SJSA1 (cell line): ENCODE data around the gene SCEL. TPM values are rescaled to one million over a fixed set of nuclear protein-coding genes. Genes with fewer than 3 reads are reported as not detected.

ENCODE experiments used
- DNase-seq, 2 experiments: peaks; one replicate each; pipeline ENCODE4 v3.0.0-alpha.2; 2015 to 2020; ENCODE audit warnings: low spot score in 2 of 2, low read depth in 1 of 2
- H3K27ac ChIP-seq: fragments of 250-450 bp; sonication (Bioruptor Pico); 2 replicates; pipeline ENCODE4 v1.5.1; 2020; ENCODE audit warnings: mild to moderate bottlenecking, moderate library complexity
- H3K27me3 ChIP-seq: fragments of 250-450 bp; sonication (Bioruptor Pico); replicated peaks from 2 replicates; pipeline ENCODE4 v1.5.1; 2020; ENCODE audit warnings: mild to moderate bottlenecking, moderate library complexity
- H3K36me3 ChIP-seq: fragments of 250-450 bp; sonication (Bioruptor Pico); 2 replicates; pipeline ENCODE4 v1.5.1; 2020; ENCODE audit warnings: mild to moderate bottlenecking
- H3K4me1 ChIP-seq: fragments of 250-450 bp; sonication (Bioruptor Pico); replicated peaks from 2 replicates; pipeline ENCODE4 v1.6.1; 2021; ENCODE audit warnings: mild to moderate bottlenecking
- H3K4me3 ChIP-seq: fragments of 250-450 bp; sonication (Bioruptor Pico); 2 replicates; pipeline ENCODE4 v1.5.1; 2020; ENCODE audit warnings: mild to moderate bottlenecking
- H3K9me3 ChIP-seq: fragments of 250-450 bp; sonication (Bioruptor Pico); replicated peaks from 2 replicates; pipeline ENCODE4 v1.5.1; 2020; ENCODE audit warnings: mild to moderate bottlenecking
- total RNA-seq: library from RNA; depleted of rRNA; stranded (reverse); fragments of >200 nt; shearing (Covaris generic); gene quantifications from 2 replicates; pipeline ENCODE4 v1.2.3, GENCODE V29; 2014

SCEL gene
- total RNA-seq, 1 experiment from 2014 or later: not detected

- Histone ChIP-seq H3K27me3 (no peaks in the 10 kb centered on the region), H3K4me3 (no peak overlapping the region), H3K4me1 (no peaks in the 10 kb centered on the region), H3K9me3 (no peaks in the 10 kb centered on the region), H3K27ac (no peak overlapping the region), H3K36me3 (no peaks in the 10 kb centered on the region)
- no peak for DNase-seq
Measured at GRCh38 chr13:77528834-77529500, 6.5 kb upstream of the SCEL start.

DNA sequence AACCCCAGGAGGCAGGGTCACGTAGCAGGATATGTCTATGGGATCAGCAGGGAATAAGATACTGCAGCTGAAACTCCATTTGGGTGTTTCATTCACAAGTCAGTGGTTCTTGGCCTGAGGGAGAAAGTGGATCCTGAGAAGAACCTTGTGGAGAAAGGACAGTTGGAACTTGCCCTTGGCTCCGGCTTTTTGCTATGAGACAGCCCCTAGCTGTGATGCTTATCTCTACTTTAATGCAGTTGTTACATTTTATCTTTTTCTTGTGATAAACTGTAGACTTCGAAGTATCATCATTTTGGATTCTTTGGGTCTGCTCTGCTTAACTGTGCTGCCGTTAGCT, 6.0 kb upstream of the SCEL start:
- H3K9me3 ChIP-seq: no peaks in the 10 kb centered on the region
- no peaks in the 10 kb centered on the region for H3K27me3 ChIP-seq
- no peak overlapping the region for H3K4me3 ChIP-seq
- DNase-seq: no peak
- H3K27ac ChIP-seq: no peak overlapping the region
- H3K36me3 ChIP-seq: no peaks in the 10 kb centered on the region
- H3K4me1 ChIP-seq: no peaks in the 10 kb centered on the region

GRCh38 chr13:77530875-77531274, 4.6 kb upstream of the SCEL start:
- H3K4me3 ChIP-seq: no peak overlapping the region
- H3K27ac ChIP-seq: no peak overlapping the region
- no peaks in the 10 kb centered on the region for H3K27me3 ChIP-seq
- H3K36me3 ChIP-seq: no peaks in the 10 kb centered on the region
- H3K4me1 ChIP-seq: no peaks in the 10 kb centered on the region
- H3K9me3 ChIP-seq: no peaks in the 10 kb centered on the region
- no peak for DNase-seq

GRCh38 chr13:77532983-77533382, 2.5 kb upstream of the SCEL start:
- H3K4me1 ChIP-seq: no peaks in the 10 kb centered on the region
- H3K9me3 ChIP-seq: no peaks in the 10 kb centered on the region

GRCh38 chr13:77533875-77534788, 1.4 kb upstream of the SCEL start:
- Histone ChIP-seq H3K27ac (no peak overlapping the region), H3K4me3 (no peak overlapping the region), H3K36me3 (no peaks in the 10 kb centered on the region), H3K9me3 (no peaks in the 10 kb centered on the region), H3K27me3 (no peaks in the 10 kb centered on the region), H3K4me1 (no peaks in the 10 kb centered on the region)
- no peak for DNase-seq

More at GRCh38 chr13:77532983-77533382, 2.5 kb upstream of the SCEL start:
- no peak overlapping the region for H3K4me3 ChIP-seq
- DNase-seq: no peak
- H3K27me3 ChIP-seq: no peaks in the 10 kb centered on the region
- H3K27ac ChIP-seq: no peak overlapping the region
- no peaks in the 10 kb centered on the region for H3K36me3 ChIP-seq

DNA sequence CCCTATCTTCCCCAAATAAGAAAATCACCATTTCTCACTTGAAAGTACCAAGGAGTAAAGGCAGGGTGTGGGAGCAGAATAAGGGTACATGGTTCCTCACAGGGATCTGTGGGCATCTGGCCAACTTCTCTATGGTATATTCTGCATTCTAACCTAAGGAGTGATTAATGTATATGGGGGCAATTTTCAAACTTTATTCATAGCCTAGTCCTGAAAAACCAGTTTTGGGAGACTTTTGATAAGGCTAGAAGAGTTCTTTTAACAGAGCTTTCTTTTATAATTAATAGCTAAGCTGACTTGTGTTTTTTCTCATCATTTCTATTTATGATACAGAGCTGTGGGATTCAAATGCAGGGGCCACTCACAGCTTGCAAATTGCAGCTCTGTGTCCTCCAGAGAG, 852 bp downstream of the SCEL start:
- Histone ChIP-seq H3K36me3 (no peaks in the 10 kb centered on the region), H3K4me3 (no peak overlapping the region), H3K27ac (no peak overlapping the region), H3K27me3 (no peaks in the 10 kb centered on the region), H3K9me3 (no peaks in the 10 kb centered on the region), H3K4me1 (no peaks in the 10 kb centered on the region)
- DNase-seq: no peak

GRCh38 chr13:77537289-77537919, 1.9 kb downstream of the SCEL start:
- Histone ChIP-seq H3K9me3 (no peaks in the 10 kb centered on the region), H3K4me3 (no peak overlapping the region), H3K27me3 (no peaks in the 10 kb centered on the region), H3K27ac (no peak overlapping the region), H3K4me1 (no peaks in the 10 kb centered on the region), H3K36me3 (no peaks in the 10 kb centered on the region)
- DNase-seq: no peak

DNA sequence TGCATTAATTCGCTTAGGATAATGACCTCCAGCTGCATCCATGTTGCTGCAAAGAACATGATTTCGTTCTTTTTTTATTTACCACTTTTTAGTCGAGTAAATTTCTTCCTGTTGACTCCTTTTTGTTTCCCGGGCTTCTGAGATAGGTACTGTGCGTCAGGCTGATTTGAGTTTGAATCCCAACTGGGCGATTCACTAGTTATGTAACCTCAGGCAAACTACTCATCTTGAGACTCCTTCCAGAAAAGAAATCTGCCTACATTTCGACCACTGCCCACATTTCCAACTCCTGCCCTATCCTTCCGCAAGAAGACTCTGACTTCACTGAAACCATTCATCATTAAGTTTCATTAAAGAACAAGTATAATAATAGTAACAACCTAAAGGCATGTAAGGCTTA, 8.2 kb downstream of the SCEL start:
- Histone ChIP-seq H3K4me3 (no peak overlapping the region), H3K36me3 (no peaks in the 10 kb centered on the region), H3K4me1 (no peaks in the 10 kb centered on the region), H3K27ac (no peak overlapping the region), H3K9me3 (no peaks in the 10 kb centered on the region), H3K27me3 (no peaks in the 10 kb centered on the region)
- no peak for DNase-seq

- DNase-seq: no peak
- Histone ChIP-seq H3K27ac (no peak overlapping the region), H3K36me3 (no peaks in the 10 kb centered on the region), H3K4me1 (no peaks in the 10 kb centered on the region), H3K9me3 (no peaks in the 10 kb centered on the region), H3K27me3 (no peaks in the 10 kb centered on the region), H3K4me3 (no peak overlapping the region)
Measured at GRCh38 chr13:77544355-77544754, 8.8 kb downstream of the SCEL start.

- Histone ChIP-seq H3K4me3 (no peak overlapping the region), H3K4me1 (no peaks in the 10 kb centered on the region), H3K27me3 (no peaks in the 10 kb centered on the region), H3K9me3 (no peaks in the 10 kb centered on the region), H3K36me3 (no peaks in the 10 kb centered on the region), H3K27ac (no peak overlapping the region)
- DNase-seq: no peak
Measured at GRCh38 chr13:77544758-77545338, 9.3 kb downstream of the SCEL start.

DNA sequence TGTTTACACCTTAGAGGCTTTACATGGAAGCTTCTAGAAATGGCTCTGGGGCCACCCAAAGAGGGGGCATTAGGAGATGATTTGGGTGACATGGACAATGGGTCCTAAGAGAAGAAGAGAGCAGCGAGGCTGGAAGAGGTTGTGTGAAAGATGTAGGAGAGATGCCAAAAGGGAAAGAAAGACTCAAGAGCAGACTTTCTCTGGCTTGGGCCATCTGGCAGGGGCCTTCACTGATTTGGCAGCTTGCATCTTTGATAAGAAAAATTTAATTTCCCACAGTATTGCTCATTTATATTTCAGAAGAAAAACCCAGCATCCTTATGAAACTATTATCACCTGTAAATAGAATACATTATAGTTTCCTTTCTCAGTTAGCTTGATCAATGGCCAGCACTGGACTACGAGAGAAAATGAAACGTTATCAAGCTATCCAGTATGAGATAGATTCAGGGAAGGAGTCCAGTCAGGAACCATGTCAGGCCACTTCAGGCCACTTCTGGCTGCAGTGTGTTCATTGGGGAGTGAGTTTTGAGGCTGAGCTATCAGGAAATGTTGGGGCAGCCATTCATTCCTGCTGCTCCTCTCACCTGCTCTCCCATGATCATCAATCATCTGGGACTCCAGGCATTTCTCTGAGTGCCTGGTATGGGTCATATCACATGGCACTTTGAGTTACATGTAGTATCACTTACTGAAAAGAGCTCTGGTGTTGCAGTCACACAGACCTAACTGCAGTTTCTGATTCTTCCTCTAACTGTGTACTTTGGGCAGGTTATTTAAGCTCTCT, 10.3 kb downstream of the SCEL start:
- Histone ChIP-seq H3K27me3 (no peaks in the 10 kb centered on the region), H3K27ac (no peak overlapping the region), H3K4me1 (no peaks in the 10 kb centered on the region), H3K9me3 (no peaks in the 10 kb centered on the region), H3K36me3 (no peaks in the 10 kb centered on the region), H3K4me3 (no peak overlapping the region)
- no peak for DNase-seq

DNA sequence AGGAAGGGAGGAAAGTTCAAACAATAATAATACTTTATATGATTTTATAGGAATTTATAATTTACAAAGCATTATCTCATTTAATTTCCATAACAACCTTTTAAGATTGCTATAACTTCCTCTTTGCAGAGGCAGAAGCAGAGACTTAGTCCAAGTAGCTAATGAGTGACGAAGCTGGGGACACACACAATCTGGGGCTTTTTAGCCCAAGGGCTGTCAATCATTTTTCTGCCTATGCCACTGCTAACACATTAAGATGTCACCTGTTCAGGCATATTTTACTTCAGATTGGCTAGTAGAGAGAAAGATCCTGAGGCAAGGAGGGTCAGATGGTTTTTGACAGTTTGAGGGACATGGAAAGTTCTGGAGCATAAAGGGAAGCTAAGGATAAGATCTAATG, 12.6 kb downstream of the SCEL start:
- no peak for DNase-seq
- H3K9me3 ChIP-seq: no peaks in the 10 kb centered on the region
- no peaks in the 10 kb centered on the region for H3K36me3 ChIP-seq
- H3K4me1 ChIP-seq: no peaks in the 10 kb centered on the region
- no peak overlapping the region for H3K4me3 ChIP-seq
- H3K27me3 ChIP-seq: no peaks in the 10 kb centered on the region
- no peak overlapping the region for H3K27ac ChIP-seq

GRCh38 chr13:77548594-77548993, 13.1 kb downstream of the SCEL start:
- no peaks in the 10 kb centered on the region for H3K4me1 ChIP-seq
- no peaks in the 10 kb centered on the region for H3K27me3 ChIP-seq
- H3K9me3 ChIP-seq: no peaks in the 10 kb centered on the region
- DNase-seq: no peak
- no peaks in the 10 kb centered on the region for H3K36me3 ChIP-seq
- H3K4me3 ChIP-seq: no peak overlapping the region
- no peak overlapping the region for H3K27ac ChIP-seq
